ENCODE measurements around the gene CYS1. TPM values are rescaled to one million over a fixed set of nuclear protein-coding genes. Genes with fewer than 3 reads are reported as not detected.

Gene CYS1
- total and polyA plus RNA-seq, 2 of the 13 experiments (the other 11 are each of a cell fraction or from before 2014, with no cell fraction given), result 0.04 TPM; not detected in 1

DNA sequence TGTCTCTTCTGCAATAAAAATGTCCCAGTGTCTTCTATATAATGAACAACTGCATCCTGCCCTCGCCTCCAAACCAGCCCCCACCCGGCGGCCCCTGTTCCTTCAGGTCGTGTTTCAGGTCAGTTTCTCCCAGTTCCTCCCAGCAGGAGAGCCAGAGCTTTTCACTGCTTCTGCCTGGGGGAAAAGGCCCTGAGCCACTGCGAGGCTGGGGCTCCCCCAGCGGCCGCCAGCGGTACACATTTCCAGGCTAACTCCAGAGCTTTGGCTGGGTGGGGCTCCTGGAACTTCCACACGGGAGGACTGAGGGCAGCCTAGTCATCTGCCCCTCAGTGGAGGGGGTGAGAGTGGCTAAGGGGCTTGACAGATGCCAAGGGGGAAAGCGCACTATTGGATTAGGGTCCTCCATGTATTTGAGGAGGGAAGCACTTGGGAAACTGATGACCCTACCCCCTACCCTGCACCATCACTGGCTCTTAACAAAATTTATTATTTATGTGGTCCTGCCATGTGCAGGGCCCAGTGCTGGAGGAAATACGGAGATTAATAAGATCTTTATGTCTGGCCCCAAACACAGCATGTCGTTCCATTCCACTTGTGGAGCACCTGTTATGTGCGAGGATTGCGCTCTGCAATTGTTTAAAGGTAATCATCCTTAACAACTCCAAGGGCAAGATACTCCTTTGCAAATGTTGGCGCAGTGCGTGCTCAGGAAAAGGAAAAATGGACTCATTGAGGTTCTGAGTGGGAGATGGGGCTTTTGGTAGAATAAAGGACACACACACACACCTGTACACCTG lies 17.3 kb upstream of the CYS1 start (continued):
- TF ChIP-seq, protein P1, sequence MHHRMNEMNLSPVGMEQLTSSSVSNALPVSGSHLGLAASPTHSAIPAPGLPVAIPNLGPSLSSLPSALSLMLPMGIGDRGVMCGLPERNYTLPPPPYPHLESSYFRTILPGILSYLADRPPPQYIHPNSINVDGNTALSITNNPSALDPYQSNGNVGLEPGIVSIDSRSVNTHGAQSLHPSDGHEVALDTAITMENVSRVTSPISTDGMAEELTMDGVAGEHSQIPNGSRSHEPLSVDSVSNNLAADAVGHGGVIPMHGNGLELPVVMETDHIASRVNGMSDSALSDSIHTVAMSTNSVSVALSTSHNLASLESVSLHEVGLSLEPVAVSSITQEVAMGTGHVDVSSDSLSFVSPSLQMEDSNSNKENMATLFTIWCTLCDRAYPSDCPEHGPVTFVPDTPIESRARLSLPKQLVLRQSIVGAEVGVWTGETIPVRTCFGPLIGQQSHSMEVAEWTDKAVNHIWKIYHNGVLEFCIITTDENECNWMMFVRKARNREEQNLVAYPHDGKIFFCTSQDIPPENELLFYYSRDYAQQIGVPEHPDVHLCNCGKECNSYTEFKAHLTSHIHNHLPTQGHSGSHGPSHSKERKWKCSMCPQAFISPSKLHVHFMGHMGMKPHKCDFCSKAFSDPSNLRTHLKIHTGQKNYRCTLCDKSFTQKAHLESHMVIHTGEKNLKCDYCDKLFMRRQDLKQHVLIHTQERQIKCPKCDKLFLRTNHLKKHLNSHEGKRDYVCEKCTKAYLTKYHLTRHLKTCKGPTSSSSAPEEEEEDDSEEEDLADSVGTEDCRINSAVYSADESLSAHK (CRISPR knock-in tag; IDR thresholded peaks at IDR 0.05; ENCODE audit: borderline replicate concordance), result no peak
- TF ChIP-seq, protein P2, sequence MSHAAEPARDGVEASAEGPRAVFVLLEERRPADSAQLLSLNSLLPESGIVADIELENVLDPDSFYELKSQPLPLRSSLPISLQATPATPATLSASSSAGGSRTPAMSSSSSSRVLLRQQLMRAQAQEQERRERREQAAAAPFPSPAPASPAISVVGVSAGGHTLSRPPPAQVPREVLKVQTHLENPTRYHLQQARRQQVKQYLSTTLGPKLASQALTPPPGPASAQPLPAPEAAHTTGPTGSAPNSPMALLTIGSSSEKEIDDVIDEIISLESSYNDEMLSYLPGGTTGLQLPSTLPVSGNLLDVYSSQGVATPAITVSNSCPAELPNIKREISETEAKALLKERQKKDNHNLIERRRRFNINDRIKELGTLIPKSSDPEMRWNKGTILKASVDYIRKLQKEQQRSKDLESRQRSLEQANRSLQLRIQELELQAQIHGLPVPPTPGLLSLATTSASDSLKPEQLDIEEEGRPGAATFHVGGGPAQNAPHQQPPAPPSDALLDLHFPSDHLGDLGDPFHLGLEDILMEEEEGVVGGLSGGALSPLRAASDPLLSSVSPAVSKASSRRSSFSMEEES (CRISPR knock-in tag; IDR thresholded peaks at IDR 0.05), result no peak
- TF ChIP-seq, protein P3, sequence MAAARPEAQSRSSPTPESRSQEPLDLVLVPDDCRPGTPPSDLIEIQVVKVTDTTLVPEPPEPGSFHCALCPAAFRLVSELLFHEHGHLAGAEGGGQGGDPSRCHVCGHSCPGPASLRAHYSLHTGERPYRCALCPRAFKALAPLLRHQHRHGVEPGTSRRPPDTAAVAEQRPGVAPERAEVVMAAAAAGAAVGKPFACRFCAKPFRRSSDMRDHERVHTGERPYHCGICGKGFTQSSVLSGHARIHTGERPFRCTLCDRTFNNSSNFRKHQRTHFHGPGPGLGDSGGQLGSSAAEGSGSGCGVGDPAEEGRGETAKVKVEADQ (CRISPR knock-in tag; IDR thresholded peaks at IDR 0.05; ENCODE audit: borderline replicate concordance), result no peak
- TF ChIP-seq ZBTB7B (CRISPR knock-in tag; IDR thresholded peaks at IDR 0.05) (no peak), ONECUT2 (CRISPR knock-in tag; IDR thresholded peaks at IDR 0.05) (no peak), SMC3 (IDR thresholded peaks at IDR 0.05; ENCODE audit: low read length) (peak; percentile 36; the same call in 1 of the 2 replicates), SYNCRIP (IDR thresholded peaks at IDR 0.05; ENCODE audit: insufficient read depth, low read depth, low read length) (no peak), MTF2 (CRISPR knock-in tag; IDR thresholded peaks at IDR 0.05; ENCODE audit: borderline replicate concordance) (no peak), YEATS2 (CRISPR knock-in tag; IDR thresholded peaks at IDR 0.05; ENCODE audit: borderline replicate concordance) (peak; percentile 16; the same call in 1 of the 2 replicates), ZNF12 (CRISPR knock-in tag; IDR thresholded peaks at IDR 0.05) (no peak), ZNF780A (CRISPR knock-in tag; IDR thresholded peaks at IDR 0.05) (no peak), TCF7L2 (IDR thresholded peaks at IDR 0.05; ENCODE audit: low read depth, low read length) (no peak), SP140L (CRISPR knock-in tag; IDR thresholded peaks at IDR 0.05; ENCODE audit: borderline replicate concordance) (no peak), ZNF746 (CRISPR knock-in tag; IDR thresholded peaks at IDR 0.05) (no peak), FOXK1 (CRISPR knock-in tag; IDR thresholded peaks at IDR 0.05; ENCODE audit: borderline replicate concordance, low read depth) (no peak), POLR2AphosphoS2 (IDR thresholded peaks at IDR 0.05; ENCODE audit: low read depth, low read length) (no peak)
- TF ChIP-seq, protein P4, sequence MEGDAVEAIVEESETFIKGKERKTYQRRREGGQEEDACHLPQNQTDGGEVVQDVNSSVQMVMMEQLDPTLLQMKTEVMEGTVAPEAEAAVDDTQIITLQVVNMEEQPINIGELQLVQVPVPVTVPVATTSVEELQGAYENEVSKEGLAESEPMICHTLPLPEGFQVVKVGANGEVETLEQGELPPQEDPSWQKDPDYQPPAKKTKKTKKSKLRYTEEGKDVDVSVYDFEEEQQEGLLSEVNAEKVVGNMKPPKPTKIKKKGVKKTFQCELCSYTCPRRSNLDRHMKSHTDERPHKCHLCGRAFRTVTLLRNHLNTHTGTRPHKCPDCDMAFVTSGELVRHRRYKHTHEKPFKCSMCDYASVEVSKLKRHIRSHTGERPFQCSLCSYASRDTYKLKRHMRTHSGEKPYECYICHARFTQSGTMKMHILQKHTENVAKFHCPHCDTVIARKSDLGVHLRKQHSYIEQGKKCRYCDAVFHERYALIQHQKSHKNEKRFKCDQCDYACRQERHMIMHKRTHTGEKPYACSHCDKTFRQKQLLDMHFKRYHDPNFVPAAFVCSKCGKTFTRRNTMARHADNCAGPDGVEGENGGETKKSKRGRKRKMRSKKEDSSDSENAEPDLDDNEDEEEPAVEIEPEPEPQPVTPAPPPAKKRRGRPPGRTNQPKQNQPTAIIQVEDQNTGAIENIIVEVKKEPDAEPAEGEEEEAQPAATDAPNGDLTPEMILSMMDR (CRISPR knock-in tag; IDR thresholded peaks at IDR 0.05), result peak; percentile 93
- TF ChIP-seq, protein P5, sequence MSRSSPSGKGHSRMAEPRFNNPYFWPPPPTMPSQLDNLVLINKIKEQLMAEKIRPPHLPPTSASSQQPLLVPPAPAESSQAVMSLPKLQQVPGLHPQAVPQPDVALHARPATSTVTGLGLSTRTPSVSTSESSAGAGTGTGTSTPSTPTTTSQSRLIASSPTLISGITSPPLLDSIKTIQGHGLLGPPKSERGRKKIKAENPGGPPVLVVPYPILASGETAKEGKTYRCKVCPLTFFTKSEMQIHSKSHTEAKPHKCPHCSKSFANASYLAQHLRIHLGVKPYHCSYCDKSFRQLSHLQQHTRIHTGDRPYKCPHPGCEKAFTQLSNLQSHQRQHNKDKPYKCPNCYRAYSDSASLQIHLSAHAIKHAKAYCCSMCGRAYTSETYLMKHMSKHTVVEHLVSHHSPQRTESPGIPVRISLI (CRISPR knock-in tag; IDR thresholded peaks at IDR 0.05; ENCODE audit: borderline replicate concordance), result no peak
- TF ChIP-seq, protein P6, sequence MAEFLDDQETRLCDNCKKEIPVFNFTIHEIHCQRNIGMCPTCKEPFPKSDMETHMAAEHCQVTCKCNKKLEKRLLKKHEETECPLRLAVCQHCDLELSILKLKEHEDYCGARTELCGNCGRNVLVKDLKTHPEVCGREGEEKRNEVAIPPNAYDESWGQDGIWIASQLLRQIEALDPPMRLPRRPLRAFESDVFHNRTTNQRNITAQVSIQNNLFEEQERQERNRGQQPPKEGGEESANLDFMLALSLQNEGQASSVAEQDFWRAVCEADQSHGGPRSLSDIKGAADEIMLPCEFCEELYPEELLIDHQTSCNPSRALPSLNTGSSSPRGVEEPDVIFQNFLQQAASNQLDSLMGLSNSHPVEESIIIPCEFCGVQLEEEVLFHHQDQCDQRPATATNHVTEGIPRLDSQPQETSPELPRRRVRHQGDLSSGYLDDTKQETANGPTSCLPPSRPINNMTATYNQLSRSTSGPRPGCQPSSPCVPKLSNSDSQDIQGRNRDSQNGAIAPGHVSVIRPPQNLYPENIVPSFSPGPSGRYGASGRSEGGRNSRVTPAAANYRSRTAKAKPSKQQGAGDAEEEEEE (CRISPR knock-in tag; IDR thresholded peaks at IDR 0.05; ENCODE audit: borderline replicate concordance), result no peak

All from HepG2 (cell line).